Type B pancreatic cell (in vitro differentiated cells): ENCODE data around the gene TCF19. TPM values are rescaled to one million over a fixed set of nuclear protein-coding genes. Genes with fewer than 3 reads are reported as not detected.

ENCODE experiments used
- DNase-seq: peaks from one replicate; pipeline ENCODE4 v3.0.0; 2021; ENCODE audit warnings: mixed read lengths; ENCODE audit not compliant: unreplicated experiment; ENCODE audit errors: extremely low spot score
- H3K27ac Mint-ChIP-seq: 2 replicates; pipeline ENCODE4 v1.8.0; 2021; ENCODE audit warnings: mild to moderate bottlenecking, mixed read lengths
- H3K27me3 Mint-ChIP-seq: 2 replicates; pipeline ENCODE4 v1.8.0; 2021; ENCODE audit warnings: mixed read lengths
- H3K36me3 Mint-ChIP-seq: 2 replicates; pipeline ENCODE4 v1.8.0; 2021; ENCODE audit warnings: mixed read lengths
- H3K4me1 Mint-ChIP-seq: one replicate; pipeline ENCODE4 v1.8.0; 2021; ENCODE audit warnings: mixed read lengths; ENCODE audit not compliant: unreplicated experiment
- H3K4me3 Mint-ChIP-seq: 2 replicates; pipeline ENCODE4 v1.8.0; 2021; ENCODE audit warnings: mild to moderate bottlenecking, mixed read lengths
- H3K9me3 Mint-ChIP-seq: 2 replicates; pipeline ENCODE4 v1.8.0; 2021; ENCODE audit warnings: mixed read lengths
- total RNA-seq: library from RNA; stranded (reverse); gene quantifications from 2 replicates; pipeline ENCODE4 v1.2.1, GENCODE V29; 2021; ENCODE audit warnings: low replicate concordance
- TF ChIP-seq, protein P1 (sequence below): fragments of 200-600 bp; sonication (generic); conservative IDR thresholded peaks from 2 replicates; pipeline ENCODE4 v1.5.0; 2021; ENCODE audit warnings: antibody characterized with exemption, mild to moderate bottlenecking

The TCF19 gene
- total RNA-seq, 1 donor from 2014 or later = 18.9 TPM

DNA sequence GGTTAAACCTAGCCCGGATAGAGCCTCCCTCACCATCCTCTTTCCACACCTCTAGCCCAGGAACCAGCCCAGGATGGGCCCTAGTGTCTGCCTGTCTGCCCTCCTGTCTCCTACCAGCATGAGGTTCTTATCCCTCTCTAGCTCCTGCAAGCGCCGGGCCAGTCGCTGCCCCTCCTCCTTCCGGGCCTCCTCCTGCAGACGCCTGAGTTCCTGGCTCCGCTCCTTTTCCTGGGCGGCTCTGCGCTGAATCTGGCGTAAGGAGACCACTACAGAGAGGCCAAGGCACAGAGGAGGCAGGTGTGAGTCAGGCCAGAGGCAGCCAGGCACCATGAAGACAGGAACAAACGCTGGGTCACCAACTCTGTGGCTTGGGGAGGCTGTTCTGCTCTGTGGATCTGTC lies 15.2 kb upstream of the TCF19 start:
- Mint-ChIP-seq H3K4me3 (no peak overlapping the region), H3K9me3 (no peaks in the 10 kb centered on the region), H3K36me3 (no peaks in the 10 kb centered on the region), H3K27me3 (peaks cover 5% of the 10 kb centered on the region), H3K27ac (no peak overlapping the region), H3K4me1 (peaks cover 7% of the 10 kb centered on the region)
- TF ChIP-seq, protein P1, sequence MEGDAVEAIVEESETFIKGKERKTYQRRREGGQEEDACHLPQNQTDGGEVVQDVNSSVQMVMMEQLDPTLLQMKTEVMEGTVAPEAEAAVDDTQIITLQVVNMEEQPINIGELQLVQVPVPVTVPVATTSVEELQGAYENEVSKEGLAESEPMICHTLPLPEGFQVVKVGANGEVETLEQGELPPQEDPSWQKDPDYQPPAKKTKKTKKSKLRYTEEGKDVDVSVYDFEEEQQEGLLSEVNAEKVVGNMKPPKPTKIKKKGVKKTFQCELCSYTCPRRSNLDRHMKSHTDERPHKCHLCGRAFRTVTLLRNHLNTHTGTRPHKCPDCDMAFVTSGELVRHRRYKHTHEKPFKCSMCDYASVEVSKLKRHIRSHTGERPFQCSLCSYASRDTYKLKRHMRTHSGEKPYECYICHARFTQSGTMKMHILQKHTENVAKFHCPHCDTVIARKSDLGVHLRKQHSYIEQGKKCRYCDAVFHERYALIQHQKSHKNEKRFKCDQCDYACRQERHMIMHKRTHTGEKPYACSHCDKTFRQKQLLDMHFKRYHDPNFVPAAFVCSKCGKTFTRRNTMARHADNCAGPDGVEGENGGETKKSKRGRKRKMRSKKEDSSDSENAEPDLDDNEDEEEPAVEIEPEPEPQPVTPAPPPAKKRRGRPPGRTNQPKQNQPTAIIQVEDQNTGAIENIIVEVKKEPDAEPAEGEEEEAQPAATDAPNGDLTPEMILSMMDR = no peak
- no peak for DNase-seq

DNA sequence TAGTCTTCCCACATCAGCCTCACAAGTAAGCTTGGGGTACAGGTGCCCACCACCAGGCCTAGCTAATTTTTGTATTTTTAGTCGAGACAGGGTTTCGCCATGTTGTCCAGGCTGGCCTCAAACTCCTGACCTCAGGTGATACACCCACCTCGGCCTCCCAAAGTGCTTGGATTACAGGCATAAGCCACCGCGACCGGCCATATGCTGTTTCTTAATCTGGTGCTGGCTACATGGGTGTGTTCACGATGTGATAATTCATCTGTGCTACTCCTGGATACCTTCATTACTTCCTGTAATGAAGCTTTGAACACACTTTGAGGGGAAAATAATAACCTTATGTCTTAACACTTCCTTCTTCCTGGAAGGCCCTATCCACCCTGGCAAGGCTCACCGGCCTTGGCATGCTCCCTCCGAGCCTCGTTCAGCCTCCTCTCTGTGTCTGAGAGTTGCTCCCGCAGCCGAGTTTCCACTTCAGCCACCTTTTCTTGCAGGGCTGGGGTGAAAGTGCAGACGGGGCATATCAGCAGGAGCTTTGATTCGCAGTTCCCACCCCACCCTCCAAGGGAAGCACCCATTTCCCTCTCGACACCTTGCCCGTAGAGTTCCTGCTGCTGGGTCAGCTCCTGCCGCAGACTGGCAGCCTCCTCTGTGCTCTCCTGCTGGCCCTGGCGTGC lies 14.0 kb upstream of the TCF19 start:
- Mint-ChIP-seq H3K4me1 (peaks cover 7% of the 10 kb centered on the region), H3K4me3 (no peak overlapping the region), H3K36me3 (no peaks in the 10 kb centered on the region), H3K27me3 (peaks cover 5% of the 10 kb centered on the region), H3K27ac (no peak overlapping the region), H3K9me3 (no peaks in the 10 kb centered on the region)
- no peak for DNase-seq
- TF ChIP-seq, protein P1 = no peak

DNA sequence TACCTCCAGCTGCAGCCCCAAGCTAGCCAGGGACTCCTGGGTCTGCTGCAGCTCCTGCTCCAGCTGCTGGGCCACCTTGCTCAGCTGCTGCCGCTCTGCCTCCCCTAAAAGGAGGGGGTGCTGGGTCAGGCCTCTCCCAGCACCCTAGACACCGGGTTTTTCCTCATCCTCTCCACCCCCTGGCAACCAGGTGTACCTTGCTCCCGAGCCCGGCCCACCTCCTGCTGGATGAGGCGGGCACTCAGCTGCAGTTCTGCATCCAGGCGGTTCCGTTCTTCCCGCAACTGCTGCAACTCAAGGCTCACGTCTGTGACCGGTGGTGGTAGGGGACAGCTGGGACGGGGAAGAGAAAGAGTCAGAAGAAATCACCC lies 13.4 kb upstream of the TCF19 start:
- peaks cover 7% of the 10 kb centered on the region for H3K4me1 Mint-ChIP-seq
- TF ChIP-seq, protein P1 = no peak
- H3K9me3 Mint-ChIP-seq = no peaks in the 10 kb centered on the region
- H3K36me3 Mint-ChIP-seq = no peaks in the 10 kb centered on the region
- H3K27ac Mint-ChIP-seq = no peak overlapping the region
- no peak for DNase-seq
- H3K27me3 Mint-ChIP-seq = peaks cover under 1% of the 10 kb centered on the region
- H3K4me3 Mint-ChIP-seq = no peak overlapping the region

DNA sequence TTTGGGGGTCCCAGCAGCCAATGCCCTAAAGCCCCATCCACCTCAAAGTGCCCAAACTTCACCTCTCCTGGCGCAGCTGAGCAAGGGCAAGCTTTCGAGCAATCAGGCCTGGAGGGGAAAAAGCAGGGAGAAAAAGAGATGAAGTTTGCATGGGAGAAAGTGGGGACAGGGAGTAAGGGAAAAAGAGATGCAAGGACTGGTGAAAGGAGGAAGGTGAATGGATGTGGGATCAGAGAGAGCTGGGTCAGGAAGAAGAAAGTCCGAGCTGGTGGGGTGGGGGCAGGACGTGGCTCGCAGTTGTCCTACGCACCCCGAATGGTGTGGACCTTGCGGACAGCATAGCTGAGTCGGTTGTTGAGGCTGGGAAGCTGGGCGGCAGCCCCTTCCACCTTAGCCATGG lies 13.0 kb upstream of the TCF19 start:
- Mint-ChIP-seq H3K36me3 (no peaks in the 10 kb centered on the region), H3K4me3 (no peak overlapping the region), H3K27me3 (no peaks in the 10 kb centered on the region), H3K4me1 (peaks cover 7% of the 10 kb centered on the region), H3K9me3 (no peaks in the 10 kb centered on the region), H3K27ac (no peak overlapping the region)
- TF ChIP-seq, protein P1 = no peak
- DNase-seq = no peak

DNA sequence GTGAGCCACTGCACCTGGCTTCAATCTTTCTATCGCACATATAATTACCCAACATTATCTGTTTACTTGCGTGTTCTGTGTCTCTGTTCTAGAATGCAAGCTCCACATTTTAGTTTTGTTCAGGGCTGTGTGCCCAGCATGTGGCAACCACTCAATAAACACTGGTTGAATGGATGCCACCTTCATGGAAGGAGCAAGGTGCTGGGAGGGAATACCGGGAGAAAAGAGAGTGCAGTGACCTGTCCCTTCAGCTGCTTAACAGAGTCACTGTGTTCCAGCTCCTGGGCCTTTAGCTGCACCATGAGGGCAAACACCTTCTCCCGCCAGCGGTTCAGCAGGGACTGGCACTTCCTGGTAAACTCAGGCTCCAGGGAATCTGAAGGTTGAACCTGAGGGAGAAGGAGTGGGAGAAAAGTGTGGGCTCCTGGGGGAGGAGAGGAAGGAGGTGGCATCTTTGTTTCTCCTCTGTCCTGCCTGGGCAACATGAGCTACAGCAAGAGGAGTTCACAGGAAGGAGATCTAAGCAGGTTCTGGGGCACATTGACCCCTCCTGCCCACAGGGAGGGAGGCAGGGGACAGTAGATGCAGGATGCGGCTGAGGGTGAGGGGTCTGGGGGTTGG lies 8.5 kb upstream of the TCF19 start:
- no peak overlapping the region for H3K27ac Mint-ChIP-seq
- H3K9me3 Mint-ChIP-seq = no peaks in the 10 kb centered on the region
- H3K4me3 Mint-ChIP-seq = no peak overlapping the region
- TF ChIP-seq, protein P1 = no peak
- DNase-seq = no peak
- peaks cover 2% of the 10 kb centered on the region for H3K36me3 Mint-ChIP-seq
- no peaks in the 10 kb centered on the region for H3K27me3 Mint-ChIP-seq
- peaks cover 4% of the 10 kb centered on the region for H3K4me1 Mint-ChIP-seq
